WI38 (cell line): Measurements from ENCODE around the gene ITM2C.
A peak's percentile ranks its signal among the peaks of the same experiment; 100 is the strongest.

Source experiments
- H3K4me3 ChIP-seq: 2 replicates; pipeline ENCODE4 v1.5.1; 2011; ENCODE audit warnings: low read depth, mild to moderate bottlenecking, control low read depth, low read length
- CTCF ChIP-seq: IDR thresholded peaks from 2 replicates; pipeline ENCODE4 v1.5.1; 2012; ENCODE audit warnings: low read depth, mild to moderate bottlenecking, control low read depth, low read length

Gene ITM2C

GRCh38 chr2:230912046-230912445, 47.3 kb downstream of the ITM2C start:
- TF ChIP-seq CTCF: no peak

DNA sequence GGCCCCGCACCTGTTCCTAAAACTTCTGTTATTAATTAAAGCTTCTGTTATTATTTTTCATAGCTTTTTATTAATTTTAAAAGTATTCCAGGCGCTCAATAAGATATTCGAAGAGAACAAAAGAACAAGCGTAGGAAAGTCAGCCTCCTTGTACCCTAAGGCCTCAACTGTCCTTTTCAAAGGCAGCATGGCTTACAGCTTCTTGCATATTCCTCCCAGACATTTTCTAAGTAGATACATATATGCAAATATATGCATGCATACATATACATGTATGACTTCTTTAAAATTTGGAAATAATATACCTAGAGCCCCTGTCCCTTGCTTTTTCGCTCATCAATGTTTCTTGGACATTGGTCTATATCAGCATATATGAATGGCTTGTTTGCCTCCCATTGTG, 48.0 kb downstream of the ITM2C start:
- H3K4me3 ChIP-seq: no peak overlapping the region
- TF ChIP-seq CTCF: no peak

More at GRCh38 chr2:230912046-230912445, 47.3 kb downstream of the ITM2C start:
- H3K4me3 ChIP-seq: no peak overlapping the region

- peak; percentile 63 for TF ChIP-seq CTCF
- no peak overlapping the region for H3K4me3 ChIP-seq
Measured at GRCh38 chr2:230913406-230914143, 48.8 kb downstream of the ITM2C start.

GRCh38 chr2:230914886-230915285, 50.1 kb downstream of the ITM2C start:
- TF ChIP-seq CTCF: no peak
- no peak overlapping the region for H3K4me3 ChIP-seq

- TF ChIP-seq CTCF: no peak
- H3K4me3 ChIP-seq: no peak overlapping the region
Measured at GRCh38 chr2:230915319-230915718, 50.6 kb downstream of the ITM2C start.

DNA sequence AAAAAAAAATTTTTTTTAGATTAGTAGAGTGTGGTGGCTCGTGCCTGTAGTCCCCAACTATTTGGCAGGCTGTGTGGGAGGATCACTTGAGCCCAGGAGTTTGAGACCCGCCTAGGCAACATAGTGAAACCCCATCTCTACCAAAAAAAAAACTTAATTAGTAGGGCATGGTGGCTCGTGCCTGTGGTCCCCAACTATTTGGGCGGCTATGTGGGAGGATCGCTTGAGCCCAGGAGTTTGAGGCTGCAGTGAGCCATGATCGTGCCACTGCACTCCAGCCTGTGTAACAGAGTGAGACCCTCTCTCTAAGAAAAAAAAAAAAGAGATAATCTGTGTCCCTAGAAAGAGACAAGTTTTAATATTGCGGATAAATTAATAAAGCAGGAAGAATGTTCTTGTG, 51.5 kb downstream of the ITM2C start:
- no peak for TF ChIP-seq CTCF

GRCh38 chr2:230919240-230919639, 54.5 kb downstream of the ITM2C start:
- no peak overlapping the region for H3K4me3 ChIP-seq
- TF ChIP-seq CTCF: no peak

More for the DNA sequence above, 51.5 kb downstream of the ITM2C start:
- H3K4me3 ChIP-seq: no peak overlapping the region
